Stimulated activated naive B cell treated with anti-CD40 and anti-IgM and Interleukin-4, amounts not matched to agents 10 μg/mL and 1 μg/mL and 100 μg/mL, for 72 hours (primary cell): ENCODE measurements around the gene CAPN11.
"Not testable (repeated sequence)": the region's sequence is repeated elsewhere in the genome, so short reads cannot be mapped to it uniquely, and the experiment has no call there.

Experiments used
- ATAC-seq, 2 donors: fragments of 150-1000 bp; cut with Tn5 transposase; replicated peaks; 2 replicates each; pipeline ENCODE4 v1.10.0; 2021; ENCODE audit warnings: moderate library complexity in 1 of 2
- DNase-seq: peaks from one replicate; pipeline ENCODE4 v3.0.0; 2021
- H3K27ac Mint-ChIP-seq: one replicate; pipeline ENCODE4 v1.8.0; 2022; ENCODE audit warnings: mild to moderate bottlenecking, mixed read lengths
- H3K27me3 Mint-ChIP-seq, 2 donors: one replicate each; pipeline ENCODE4 v1.8.0; 2022; ENCODE audit warnings: mixed read lengths in 2 of 2
- H3K36me3 Mint-ChIP-seq, 2 donors: one replicate each; pipeline ENCODE4 v1.8.0; 2022; ENCODE audit warnings: mixed read lengths in 2 of 2, mild to moderate bottlenecking in 1 of 2
- H3K4me1 Mint-ChIP-seq, 2 donors: one replicate each; pipeline ENCODE4 v1.8.0; 2022; ENCODE audit warnings: mixed read lengths in 2 of 2, mild to moderate bottlenecking in 1 of 2
- H3K4me3 Mint-ChIP-seq, 2 donors: one replicate each; pipeline ENCODE4 v1.8.0; 2022; ENCODE audit warnings: mild to moderate bottlenecking in 2 of 2, mixed read lengths in 2 of 2, moderate library complexity in 1 of 2
- H3K9me3 Mint-ChIP-seq, 2 donors: one replicate each; pipeline ENCODE4 v1.8.0; 2022; ENCODE audit warnings: mixed read lengths in 2 of 2, mild to moderate bottlenecking in 1 of 2

Gene CAPN11

DNA sequence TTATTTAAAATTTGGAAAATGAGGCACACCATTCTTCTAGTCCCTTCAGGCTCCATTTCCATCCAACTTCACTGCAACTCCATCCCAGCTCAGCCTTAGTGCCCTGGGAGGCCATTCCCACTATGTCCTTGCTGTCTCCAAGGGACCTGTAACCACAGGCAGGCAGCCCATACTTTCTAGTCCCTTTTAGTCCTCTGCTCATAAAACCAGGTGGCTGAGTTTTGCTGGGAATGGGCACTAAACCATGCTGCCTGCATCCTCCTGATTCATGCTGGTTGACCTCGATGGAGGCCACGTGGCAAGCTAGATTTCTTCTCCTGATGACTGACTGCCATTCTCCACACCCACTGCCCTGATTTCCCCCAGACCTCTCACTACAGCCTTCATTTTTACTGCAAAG is 30.6 kb downstream of the CAPN11 start:
- Mint-ChIP-seq H3K4me3 (no peak overlapping the region), H3K27ac (no peak overlapping the region), H3K36me3 (no peaks in the 10 kb centered on the region), H3K4me1 (peaks cover 0 to 4% of the 10 kb centered on the region in 2 donors), H3K9me3 (no peaks in the 10 kb centered on the region), H3K27me3 (peaks cover 25 to 33% of the 10 kb centered on the region in 2 donors)
- ATAC-seq, result no peak
- no peak for DNase-seq

DNA sequence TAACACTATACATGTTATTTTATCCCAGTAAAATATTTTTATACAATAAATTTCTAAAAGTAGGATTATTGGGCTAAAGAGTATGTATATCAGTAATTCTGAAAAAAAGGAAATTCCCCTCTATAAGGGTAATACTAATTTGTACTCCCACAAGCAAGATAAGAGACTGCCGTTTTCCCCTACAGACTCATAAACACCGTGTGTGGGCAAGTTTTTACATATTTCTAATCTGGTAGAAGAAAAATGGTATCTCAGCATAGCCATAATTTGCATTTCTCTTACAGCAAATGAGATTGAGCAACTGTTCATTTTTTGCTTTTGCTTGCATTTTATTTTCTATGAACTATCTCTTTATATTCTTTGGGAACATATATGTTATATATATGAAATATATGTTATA is 32.1 kb downstream of the CAPN11 start:
- no peak for DNase-seq
- H3K4me3 Mint-ChIP-seq, result no peak overlapping the region
- ATAC-seq, result peak; percentile 81 to 92

DNA sequence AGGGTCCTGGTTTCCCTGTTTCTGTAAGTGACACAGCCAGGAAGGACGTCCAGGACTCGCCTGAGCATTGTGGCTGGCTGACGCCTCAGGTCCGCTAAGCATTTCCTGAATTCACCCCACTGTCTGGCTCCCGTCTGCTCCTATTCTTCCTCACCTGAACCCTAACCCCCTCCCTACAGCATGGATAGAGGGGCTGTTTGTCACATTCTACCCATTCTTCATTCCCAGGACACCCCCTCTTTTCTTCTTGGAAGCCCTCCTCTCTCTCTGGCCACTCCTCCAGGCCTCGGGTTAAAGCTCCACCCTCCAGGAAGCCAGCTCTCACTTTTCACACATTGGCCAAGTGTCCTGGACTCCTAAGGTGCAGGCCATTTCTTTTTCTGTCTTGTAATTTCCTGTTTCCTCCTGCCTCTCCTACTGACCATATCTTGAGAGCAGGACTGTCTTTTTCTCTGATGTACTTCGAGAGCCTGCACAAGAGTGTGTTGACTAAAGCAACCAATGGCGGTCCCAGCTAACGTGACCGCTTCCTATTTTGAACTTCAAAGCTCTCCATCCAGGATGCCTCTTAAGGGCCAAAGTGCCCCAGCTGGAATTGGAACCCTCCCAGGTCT is 33.9 kb downstream of the CAPN11 start:
- Mint-ChIP-seq H3K27ac (no peak overlapping the region), H3K36me3 (no peaks in the 10 kb centered on the region)
- DNase-seq, result no peak

More for the DNA sequence above, 32.1 kb downstream of the CAPN11 start:
- Mint-ChIP-seq H3K36me3 (no peaks in the 10 kb centered on the region), H3K9me3 (no peaks in the 10 kb centered on the region), H3K27ac (no peak overlapping the region), H3K27me3 (peaks cover 29 to 32% of the 10 kb centered on the region in 2 donors), H3K4me1 (peaks cover 0 to 4% of the 10 kb centered on the region in 2 donors)

DNA sequence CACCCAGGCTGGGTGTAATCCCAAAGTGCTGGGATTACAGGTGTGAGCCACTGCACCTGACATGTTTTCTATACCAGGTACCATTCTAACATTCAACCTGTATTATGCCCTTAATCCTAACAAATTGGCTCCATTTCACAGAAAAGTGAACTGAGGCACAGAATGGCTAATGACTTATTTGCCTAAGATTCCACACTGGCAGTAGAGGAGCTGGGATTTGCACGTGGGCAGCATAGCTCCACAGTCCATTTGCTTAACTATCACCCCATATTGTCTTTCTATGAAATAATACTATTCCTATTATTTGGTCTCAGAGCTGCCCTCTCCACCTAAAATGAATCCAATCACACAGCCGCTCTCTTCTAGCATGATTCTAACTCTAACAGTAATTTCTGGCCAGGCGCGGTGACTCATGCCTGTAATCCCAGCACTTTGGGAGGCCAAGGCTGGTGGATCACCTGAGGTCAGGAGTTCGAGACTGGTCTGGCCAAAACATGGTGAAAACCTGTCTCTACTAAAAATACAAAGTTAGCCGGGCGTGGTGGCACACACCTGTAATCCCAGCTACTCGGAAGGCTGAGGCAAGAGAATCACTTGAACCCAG is 34.8 kb downstream of the CAPN11 start:
- ATAC-seq (no peak), DNase-seq (no peak)
- H3K27me3 Mint-ChIP-seq, result peaks cover 20 to 21% of the 10 kb centered on the region in 2 donors
- no peaks in the 10 kb centered on the region for H3K4me1 Mint-ChIP-seq
- H3K27ac Mint-ChIP-seq, result no peak overlapping the region
- no peak overlapping the region for H3K4me3 Mint-ChIP-seq
- no peaks in the 10 kb centered on the region for H3K9me3 Mint-ChIP-seq
- no peaks in the 10 kb centered on the region for H3K36me3 Mint-ChIP-seq

More for the DNA sequence above, 33.9 kb downstream of the CAPN11 start:
- Mint-ChIP-seq H3K9me3 (no peaks in the 10 kb centered on the region), H3K4me1 (no peaks in the 10 kb centered on the region), H3K4me3 (no peak overlapping the region), H3K27me3 (peaks cover 20 to 21% of the 10 kb centered on the region in 2 donors)
- ATAC-seq, result no peak

DNA sequence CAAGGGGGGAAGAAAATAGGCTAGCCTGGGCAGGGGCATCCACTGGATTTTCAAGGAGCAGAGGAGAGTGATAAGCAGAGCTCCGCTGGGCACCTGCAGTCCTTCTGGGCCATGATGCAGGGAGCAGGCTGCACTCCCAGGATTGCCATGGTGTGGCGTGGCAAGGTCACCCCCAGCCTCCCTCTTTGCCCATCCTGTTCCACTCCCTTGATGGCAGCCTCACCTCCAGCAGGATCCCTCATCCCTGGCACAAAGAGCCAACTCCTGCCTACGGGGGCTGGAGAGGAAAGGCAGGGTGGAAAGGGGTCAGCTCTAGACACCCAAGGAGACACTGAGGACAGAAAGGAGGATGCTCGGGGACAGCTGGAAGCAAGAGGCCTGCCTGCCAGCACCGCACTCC is 35.7 kb downstream of the CAPN11 start:
- H3K9me3 Mint-ChIP-seq, result no peaks in the 10 kb centered on the region
- H3K27ac Mint-ChIP-seq, result no peak overlapping the region
- no peaks in the 10 kb centered on the region for H3K36me3 Mint-ChIP-seq
- H3K4me1 Mint-ChIP-seq, result no peaks in the 10 kb centered on the region
- no peak for DNase-seq
- H3K27me3 Mint-ChIP-seq, result peaks cover 20 to 21% of the 10 kb centered on the region in 2 donors
- no peak for ATAC-seq
- no peak overlapping the region for H3K4me3 Mint-ChIP-seq

DNA sequence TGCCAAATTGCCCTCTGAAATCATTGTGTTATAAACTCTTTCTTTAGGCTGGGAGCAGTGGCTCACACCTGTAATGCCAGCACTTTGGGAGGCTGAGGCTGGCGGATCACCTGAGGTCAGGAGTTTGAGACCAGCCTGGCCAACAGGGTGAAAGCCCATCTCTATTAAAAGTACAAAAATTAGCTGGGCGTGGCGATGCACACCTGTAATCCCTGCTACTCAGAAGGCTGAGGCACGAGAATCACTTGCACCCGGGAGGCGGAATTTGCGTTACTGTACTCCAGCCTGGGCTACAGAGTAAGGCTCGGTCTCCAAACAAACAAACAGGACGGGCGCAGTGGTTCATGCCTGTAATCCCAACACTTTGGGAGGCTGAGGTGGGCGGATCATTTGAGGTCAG is 37.7 kb downstream of the CAPN11 start:
- H3K4me3 Mint-ChIP-seq, H3K4me1 Mint-ChIP-seq, H3K9me3 Mint-ChIP-seq, ATAC-seq, DNase-seq, H3K27ac Mint-ChIP-seq, H3K36me3 Mint-ChIP-seq: not testable (repeated sequence)
- peaks cover 25 to 29% of the 10 kb centered on the region in 2 donors for H3K27me3 Mint-ChIP-seq

DNA sequence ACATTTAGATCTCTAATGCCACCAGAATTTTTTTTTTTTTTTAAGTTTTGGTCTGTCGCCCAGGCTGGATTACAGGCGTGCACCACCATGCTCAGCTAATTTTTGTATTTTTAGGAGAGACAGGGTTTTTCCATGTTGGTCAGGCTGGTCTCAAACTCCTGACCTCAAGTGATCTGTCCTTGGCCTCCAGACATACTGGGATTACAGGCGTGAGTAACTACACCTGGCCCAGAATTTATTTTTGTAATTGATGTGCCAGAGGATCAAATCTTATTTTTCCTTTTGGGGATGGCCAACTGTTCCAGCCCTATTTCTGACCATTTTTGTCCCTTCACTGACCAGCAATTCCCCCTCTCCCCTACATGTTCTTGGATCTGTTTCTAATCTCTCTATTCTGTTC is 40.1 kb downstream of the CAPN11 start:
- H3K27me3 Mint-ChIP-seq, result peaks cover 8 to 20% of the 10 kb centered on the region in 2 donors
- no peak overlapping the region for H3K27ac Mint-ChIP-seq
- H3K4me3 Mint-ChIP-seq, result no peak overlapping the region
- DNase-seq (no peak), ATAC-seq (no peak)
- no peaks in the 10 kb centered on the region for H3K4me1 Mint-ChIP-seq
- H3K9me3 Mint-ChIP-seq, result no peaks in the 10 kb centered on the region
- no peaks in the 10 kb centered on the region for H3K36me3 Mint-ChIP-seq

DNA sequence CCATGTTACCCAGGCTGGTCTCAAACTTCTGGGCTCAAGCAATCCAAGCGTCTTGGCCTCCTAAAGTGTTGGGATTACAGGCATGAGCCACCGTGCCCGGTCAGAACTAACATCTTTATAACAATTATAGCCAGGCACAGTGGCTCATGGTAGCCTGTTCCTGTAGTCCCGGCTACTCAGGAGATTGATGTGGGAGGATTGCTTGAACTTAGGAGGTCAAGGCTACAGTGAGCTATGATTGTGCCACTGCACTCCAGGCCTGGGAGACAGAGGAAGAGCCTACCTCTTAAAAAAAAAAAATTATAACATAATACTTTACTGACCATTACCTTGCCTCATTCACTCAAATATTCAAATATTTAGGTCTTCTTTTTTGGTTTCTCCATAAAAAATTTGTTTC is 41.3 kb downstream of the CAPN11 start:
- no peaks in the 10 kb centered on the region for H3K4me1 Mint-ChIP-seq
- no peaks in the 10 kb centered on the region for H3K9me3 Mint-ChIP-seq
- no peak overlapping the region for H3K4me3 Mint-ChIP-seq
- H3K36me3 Mint-ChIP-seq, result no peaks in the 10 kb centered on the region
- H3K27ac Mint-ChIP-seq, result no peak overlapping the region
- DNase-seq (no peak), ATAC-seq (no peak)
- H3K27me3 Mint-ChIP-seq, result peaks cover 4 to 11% of the 10 kb centered on the region in 2 donors

DNA sequence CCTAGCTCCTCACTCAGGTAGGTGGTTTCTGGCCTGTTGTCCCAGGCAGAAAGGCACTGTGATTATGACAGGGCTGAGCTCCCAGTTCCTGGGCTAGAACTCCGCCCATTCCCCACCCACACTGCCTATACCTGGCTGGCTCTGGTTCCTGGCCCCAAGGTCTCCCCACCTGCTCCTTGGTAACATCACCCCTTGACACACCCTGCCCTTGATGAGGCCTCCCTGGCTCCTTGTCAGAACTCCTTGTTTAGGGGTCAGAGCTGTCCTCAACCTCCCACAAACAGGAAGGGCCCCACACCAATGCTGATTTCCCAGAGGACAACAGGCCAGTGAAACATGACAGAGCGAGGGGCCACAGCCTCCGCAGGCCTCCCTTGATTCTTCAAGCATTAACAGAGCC is 42.6 kb downstream of the CAPN11 start:
- ATAC-seq (no peak), DNase-seq (no peak)
- Mint-ChIP-seq H3K4me1 (no peaks in the 10 kb centered on the region), H3K36me3 (no peaks in the 10 kb centered on the region), H3K9me3 (no peaks in the 10 kb centered on the region), H3K27me3 (peaks cover 4 to 12% of the 10 kb centered on the region in 2 donors), H3K27ac (peak overlapping the region; percentile 39), H3K4me3 (no peak overlapping the region)

DNA sequence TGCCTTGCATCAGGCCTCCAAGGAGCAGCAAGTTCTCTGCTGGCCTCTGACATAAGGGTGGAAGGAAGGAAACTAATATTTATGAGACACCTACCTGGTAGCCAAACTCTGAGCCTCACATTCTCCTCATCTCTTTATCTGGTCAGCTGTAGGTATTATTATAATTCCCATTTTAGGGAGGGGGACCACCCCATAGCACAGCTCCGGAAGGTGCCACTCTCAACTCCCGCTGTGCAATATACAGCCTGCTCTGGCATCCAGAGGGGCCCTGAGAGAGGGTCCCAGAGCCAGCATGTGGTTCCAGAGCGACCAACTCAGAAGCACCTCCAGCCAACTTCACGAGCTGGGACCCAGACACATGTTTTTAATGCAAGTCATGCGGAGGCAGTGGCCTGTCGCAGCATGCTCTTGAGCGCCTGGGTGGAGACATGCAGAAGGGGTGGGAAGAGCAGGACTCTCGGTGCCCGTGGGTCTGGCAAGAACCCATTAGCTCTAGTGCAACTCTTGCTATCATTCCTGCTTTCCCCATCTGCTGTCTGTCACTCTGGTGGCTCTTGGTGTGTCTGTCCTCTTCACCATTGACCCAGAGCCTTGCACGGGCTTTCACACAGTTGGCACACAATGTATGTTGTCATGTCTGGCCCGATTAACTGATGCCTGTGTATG is 43.2 kb downstream of the CAPN11 start:
- H3K9me3 Mint-ChIP-seq, result no peaks in the 10 kb centered on the region

DNA sequence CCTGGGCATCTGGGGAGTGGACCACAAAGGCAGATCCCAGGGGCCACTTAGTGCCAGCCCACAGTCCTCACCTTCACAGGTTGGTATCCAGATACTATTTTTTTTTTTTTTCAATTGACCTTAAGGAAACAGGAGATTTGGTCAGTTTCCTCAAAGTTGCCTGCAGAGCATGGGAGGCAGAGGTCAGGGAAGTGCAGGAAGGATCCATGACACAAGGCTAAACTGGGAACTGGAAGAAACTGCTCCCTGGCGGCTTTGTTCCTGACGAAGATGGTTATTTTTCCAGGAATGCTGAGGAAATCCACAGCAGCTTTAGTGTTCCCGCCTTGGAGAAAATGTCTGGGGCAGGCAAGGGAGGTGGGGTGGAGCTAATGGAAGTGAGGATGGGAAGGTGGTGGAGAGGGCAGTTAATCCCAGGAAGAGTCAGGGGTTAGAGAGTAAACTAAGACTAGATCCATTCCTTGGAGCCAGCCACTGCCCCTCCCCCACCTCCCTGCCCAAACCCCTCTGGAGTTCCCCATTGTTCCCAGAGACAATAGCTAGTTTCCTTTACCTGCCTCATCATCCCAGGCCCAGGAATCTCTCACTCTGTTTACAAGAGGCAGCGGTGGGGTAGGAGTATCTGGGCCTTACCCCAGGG is 43.8 kb downstream of the CAPN11 start:
- ATAC-seq (no peak), DNase-seq (no peak)
- H3K4me1 Mint-ChIP-seq, result peaks cover 0 to 2% of the 10 kb centered on the region in 2 donors
- no peak overlapping the region for H3K4me3 Mint-ChIP-seq
- H3K36me3 Mint-ChIP-seq, result no peaks in the 10 kb centered on the region
- H3K27me3 Mint-ChIP-seq, result peaks cover 8 to 18% of the 10 kb centered on the region in 2 donors
- no peaks in the 10 kb centered on the region for H3K9me3 Mint-ChIP-seq
- H3K27ac Mint-ChIP-seq, result no peak overlapping the region

More for the DNA sequence above, 43.2 kb downstream of the CAPN11 start:
- H3K4me3 Mint-ChIP-seq, result no peak overlapping the region
- no peaks in the 10 kb centered on the region for H3K36me3 Mint-ChIP-seq
- ATAC-seq, result no peak
- peak overlapping the region; percentile 39 for H3K27ac Mint-ChIP-seq
- peaks cover 8 to 17% of the 10 kb centered on the region in 2 donors for H3K27me3 Mint-ChIP-seq
- H3K4me1 Mint-ChIP-seq, result peaks cover 0 to 2% of the 10 kb centered on the region in 2 donors
- DNase-seq, result no peak

DNA sequence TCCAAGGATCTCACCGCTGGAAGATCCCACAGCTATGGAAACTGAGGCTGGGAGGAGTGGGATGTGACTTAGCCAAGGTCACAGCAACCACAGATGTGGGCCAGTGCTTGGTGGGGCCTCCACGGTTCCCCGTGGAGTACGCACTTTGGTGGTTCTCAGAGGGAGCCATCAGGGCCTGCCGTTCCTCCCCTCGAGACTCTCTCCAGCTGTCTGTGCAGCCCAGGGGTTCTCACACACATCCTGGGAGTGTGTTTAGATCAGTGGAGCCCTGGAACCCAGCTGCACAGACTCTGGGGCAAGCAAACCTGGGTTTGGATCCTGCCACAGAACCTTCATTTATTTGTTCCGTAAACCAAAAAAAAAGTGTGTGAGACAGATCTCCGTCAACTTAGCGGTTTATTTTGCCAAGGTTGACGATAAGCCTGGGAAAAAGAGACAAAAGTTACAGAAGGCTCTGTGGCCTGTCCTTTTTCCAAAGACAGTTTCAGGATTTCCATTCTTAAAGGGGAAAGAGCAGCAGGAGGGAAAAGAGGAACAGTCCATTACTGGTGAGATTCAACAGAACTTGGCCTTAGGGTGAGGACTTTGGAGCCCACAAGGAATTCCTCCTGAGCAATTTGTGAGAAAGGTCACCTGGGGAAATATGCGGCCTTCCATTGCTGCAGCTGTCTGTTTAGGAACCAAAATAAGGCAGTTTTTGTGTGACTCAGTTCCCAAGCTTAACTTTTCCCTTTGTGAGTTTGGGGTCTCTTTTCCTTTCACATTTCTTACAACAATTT is 44.5 kb downstream of the CAPN11 start:
- DNase-seq, result no peak
- Mint-ChIP-seq H3K36me3 (no peaks in the 10 kb centered on the region), H3K4me1 (peaks cover 0 to 2% of the 10 kb centered on the region in 2 donors), H3K27ac (no peak overlapping the region), H3K9me3 (no peaks in the 10 kb centered on the region), H3K4me3 (no peak overlapping the region), H3K27me3 (peaks cover 8 to 18% of the 10 kb centered on the region in 2 donors)
- no peak for ATAC-seq

DNA sequence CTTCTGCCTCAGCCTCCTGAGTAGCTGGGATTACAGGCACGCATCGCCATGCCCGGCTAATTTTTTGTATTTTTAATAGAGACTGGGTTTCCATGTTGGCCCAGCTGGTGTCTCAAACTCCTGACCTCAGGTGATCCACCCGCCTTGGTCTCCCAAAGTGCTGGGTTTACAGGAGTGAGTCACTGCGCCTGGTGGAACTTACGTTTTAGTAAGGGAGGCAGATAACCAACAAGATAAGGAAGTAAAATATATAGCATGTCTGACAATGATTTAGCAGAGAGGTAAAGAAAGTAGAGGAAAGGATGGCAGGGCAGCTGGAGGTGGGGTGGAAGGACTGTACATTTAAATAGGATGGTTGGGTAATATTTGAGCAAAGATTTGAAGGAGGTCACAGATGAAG is 45.3 kb downstream of the CAPN11 start:
- ATAC-seq (no peak), DNase-seq (no peak)
- Mint-ChIP-seq H3K27ac (no peak overlapping the region), H3K4me1 (peaks cover 0 to 2% of the 10 kb centered on the region in 2 donors), H3K9me3 (no peaks in the 10 kb centered on the region), H3K4me3 (no peak overlapping the region), H3K27me3 (peaks cover 8 to 18% of the 10 kb centered on the region in 2 donors), H3K36me3 (no peaks in the 10 kb centered on the region)

DNA sequence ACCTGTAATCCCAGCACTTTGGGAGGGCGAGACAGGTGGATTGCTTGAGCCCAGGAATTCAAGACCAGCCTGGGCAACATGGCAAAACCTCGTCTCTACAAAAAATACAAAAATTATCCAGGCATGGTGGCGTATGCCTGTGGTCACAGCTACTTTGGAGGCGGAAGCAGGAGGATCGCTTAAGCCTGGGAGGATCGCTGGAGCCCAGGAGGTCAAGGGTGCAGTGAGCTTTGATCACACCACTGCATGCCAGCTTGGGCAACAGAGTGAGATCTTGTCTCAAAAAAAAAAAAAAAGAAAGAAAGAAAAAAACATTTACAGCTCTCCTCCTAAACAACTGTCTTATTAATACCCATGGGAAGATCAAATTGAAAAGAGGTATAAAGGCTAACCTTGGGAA is 49.3 kb downstream of the CAPN11 start:
- H3K9me3 Mint-ChIP-seq, result no peaks in the 10 kb centered on the region
- peaks cover 3 to 7% of the 10 kb centered on the region in 2 donors for H3K27me3 Mint-ChIP-seq
- no peak overlapping the region for H3K27ac Mint-ChIP-seq
- no peaks in the 10 kb centered on the region for H3K36me3 Mint-ChIP-seq
- DNase-seq (no peak), ATAC-seq (no peak)
- H3K4me1 Mint-ChIP-seq, result peaks cover 0 to 2% of the 10 kb centered on the region in 2 donors
- no peak overlapping the region for H3K4me3 Mint-ChIP-seq
